Ovary (tissue), 3 donors: ENCODE measurements around the gene OR6N1.

Experiments used
- CTCF ChIP-seq, 3 donors: fragments of 450-650 bp in 2 of 3; fragments of 200-600 bp in 1 of 3; IDR thresholded peaks; one replicate each; pipeline versions ENCODE4 v1.5.1 to v1.8.0; 2016 to 2022; ENCODE audit warnings: antibody characterized with exemption in 3 of 3, mild to moderate bottlenecking in 1 of 3
- EP300 ChIP-seq: sonication (generic); formaldehyde crosslinking; IDR thresholded peaks from one replicate; pipeline ENCODE4 v1.6.1; 2017; ENCODE audit warnings: antibody characterized with exemption
- POLR2A ChIP-seq: fragments of 450-650 bp; IDR thresholded peaks from one replicate; pipeline ENCODE4 v1.6.1; 2017; ENCODE audit warnings: antibody characterized with exemption, mild to moderate bottlenecking, moderate library complexity
- donor health status: DM: no; HTN: no; CAD: no.

GRCh38 chr1:158714754-158715153, 57.2 kb downstream of the OR6N1 start:
- no peak for TF ChIP-seq CTCF (IDR thresholded peaks at IDR 0.05)
- no peak for TF ChIP-seq POLR2A
- no peak for TF ChIP-seq EP300
